H9 (cell line): ENCODE results near the gene CCDC122. TPM values are rescaled to one million over a fixed set of nuclear protein-coding genes. Genes with fewer than 3 reads are reported as not detected.

Source experiments
- DNase-seq: peaks from one replicate; pipeline ENCODE4 v3.0.0-alpha.2; 2017
- H2AFZ ChIP-seq: one replicate; pipeline ENCODE4 v1.6.1; 2013; ENCODE audit warnings: mild to moderate bottlenecking, low read length, control low read depth, moderate library complexity
- H2AK5ac ChIP-seq: 2 replicates; pipeline ENCODE4 v1.6.1; 2013; ENCODE audit warnings: low read length, control low read depth, mixed read lengths; ENCODE audit not compliant: insufficient read length
- H2BK120ac ChIP-seq: one replicate; pipeline ENCODE4 v1.6.1; 2013; ENCODE audit warnings: low read depth, mild to moderate bottlenecking, low read length, control low read depth, inconsistent platforms; ENCODE audit not compliant: poor library complexity, severe bottlenecking
- H2BK12ac ChIP-seq: 2 replicates; pipeline ENCODE4 v1.6.1; 2013; ENCODE audit warnings: low read length, control low read depth, mixed read lengths, low read depth; ENCODE audit not compliant: insufficient read length
- H2BK15ac ChIP-seq: 2 replicates; pipeline ENCODE4 v1.6.1; 2013; ENCODE audit warnings: low read depth, low read length, control low read depth
- H2BK20ac ChIP-seq: one replicate; pipeline ENCODE4 v1.6.1; 2013; ENCODE audit warnings: low read depth, mild to moderate bottlenecking, low read length, control low read depth, inconsistent platforms; ENCODE audit not compliant: poor library complexity, severe bottlenecking
- H2BK5ac ChIP-seq: 2 replicates; pipeline ENCODE4 v1.6.1; 2013; ENCODE audit warnings: low read length, control low read depth, mixed read lengths; ENCODE audit not compliant: insufficient read length
- H3K14ac ChIP-seq: 2 replicates; pipeline ENCODE4 v1.6.1; 2013; ENCODE audit warnings: low read length, control low read depth; ENCODE audit not compliant: insufficient read depth
- H3K18ac ChIP-seq: 2 replicates; pipeline ENCODE4 v1.6.1; 2013; ENCODE audit warnings: low read depth, mild to moderate bottlenecking, mixed read lengths, low read length, control low read depth; ENCODE audit not compliant: insufficient read length
- H3K23ac ChIP-seq: 2 replicates; pipeline ENCODE4 v1.6.1; 2013; ENCODE audit warnings: low read length, control low read depth, mixed read lengths, low read depth; ENCODE audit not compliant: insufficient read length
- H3K23me2 ChIP-seq: 2 replicates; pipeline ENCODE4 v1.6.1; 2013; ENCODE audit warnings: low read depth, mild to moderate bottlenecking, mixed read lengths, low read length, control low read depth; ENCODE audit not compliant: insufficient read length, poor library complexity, severe bottlenecking
- H3K27ac ChIP-seq: 2 replicates; pipeline ENCODE4 v1.5.1; 2013; ENCODE audit warnings: low read length, control low read depth, mixed read lengths, low read depth; ENCODE audit not compliant: insufficient read length
- H3K27me3 ChIP-seq: 2 replicates; pipeline ENCODE4 v1.6.1; 2013; ENCODE audit warnings: low read length, control low read depth, inconsistent platforms; ENCODE audit not compliant: insufficient read depth
- H3K4ac ChIP-seq: 2 replicates; pipeline ENCODE4 v1.6.1; 2013; ENCODE audit warnings: low read depth, mild to moderate bottlenecking, control low read depth, inconsistent platforms, low read length, moderate library complexity
- H3K4me1 ChIP-seq: 2 replicates; pipeline ENCODE4 v1.6.1; 2013; ENCODE audit warnings: low read length, control low read depth, inconsistent platforms; ENCODE audit not compliant: insufficient read depth
- H3K4me2 ChIP-seq: 2 replicates; pipeline ENCODE4 v1.6.1; 2013; ENCODE audit warnings: low read length, control low read depth, mixed read lengths; ENCODE audit not compliant: insufficient read length, insufficient read depth
- H3K56ac ChIP-seq: 2 replicates; pipeline ENCODE4 v1.6.1; 2013; ENCODE audit warnings: low read depth, mild to moderate bottlenecking, mixed read lengths, low read length, control low read depth; ENCODE audit not compliant: insufficient read length
- H3K79me1 ChIP-seq: 2 replicates; pipeline ENCODE4 v1.6.1; 2013; ENCODE audit warnings: low read depth, mild to moderate bottlenecking, moderate library complexity, low read length, control low read depth, inconsistent platforms; ENCODE audit not compliant: insufficient read depth, poor library complexity, severe bottlenecking
- H3K79me2 ChIP-seq: 2 replicates; pipeline ENCODE4 v1.6.1; 2013; ENCODE audit warnings: low read length, control low read depth, inconsistent platforms; ENCODE audit not compliant: insufficient read depth
- H3K9ac ChIP-seq: 2 replicates; pipeline ENCODE4 v1.6.1; 2013; ENCODE audit warnings: low read length, control low read depth, mixed read lengths; ENCODE audit not compliant: insufficient read length; ENCODE audit errors: extremely low read depth
- H3K9me3 ChIP-seq: one replicate; pipeline ENCODE4 v1.6.1; 2013; ENCODE audit warnings: low read depth, low read length, inconsistent platforms; ENCODE audit not compliant: control insufficient read depth
- H3T11ph ChIP-seq: one replicate; pipeline ENCODE4 v1.6.1; 2013; ENCODE audit warnings: mild to moderate bottlenecking, low read length, control low read depth, inconsistent platforms
- H4K20me1 ChIP-seq: one replicate; pipeline ENCODE4 v1.6.1; 2013; ENCODE audit not compliant: control insufficient read depth, insufficient read length, insufficient read depth
- H4K5ac ChIP-seq: 2 replicates; pipeline ENCODE4 v1.6.1; 2013; ENCODE audit warnings: low read depth, mild to moderate bottlenecking, mixed read lengths, low read length, control low read depth; ENCODE audit not compliant: insufficient read length
- H4K8ac ChIP-seq: replicated peaks from 2 replicates; pipeline ENCODE4 v1.6.1; 2013; ENCODE audit warnings: low read length, control low read depth, mixed read lengths, low read depth; ENCODE audit not compliant: insufficient read length
- H4K91ac ChIP-seq: 2 replicates; pipeline ENCODE4 v1.6.1; 2013; ENCODE audit warnings: low read depth, mild to moderate bottlenecking, moderate library complexity, mixed read lengths, low read length, control low read depth; ENCODE audit not compliant: insufficient read length
- H3K27ac Mint-ChIP-seq, 3 experiments: 2 replicates in 2 of 3; 3 replicates in 1 of 3; pipeline ENCODE4 v1.8.0; 2020 to 2021; ENCODE audit warnings: mixed read lengths in 3 of 3, mild to moderate bottlenecking in 1 of 3, moderate library complexity in 1 of 3
- H3K27me3 Mint-ChIP-seq: 2 replicates; pipeline ENCODE4 v1.8.0; 2021; ENCODE audit warnings: low read depth, mild to moderate bottlenecking, moderate library complexity, mixed read lengths
- H3K36me3 Mint-ChIP-seq, 3 experiments: 2 replicates in 2 of 3; 3 replicates in 1 of 3; pipeline ENCODE4 v1.8.0; 2020 to 2021; ENCODE audit warnings: low read depth in 3 of 3, mixed read lengths in 3 of 3; ENCODE audit not compliant: insufficient read depth in 1 of 3
- H3K4me1 Mint-ChIP-seq, 2 experiments: 2 replicates each; pipeline ENCODE4 v1.8.0; 2020; ENCODE audit warnings: mixed read lengths in 2 of 2
- H3K4me3 Mint-ChIP-seq, 2 experiments: 2 replicates in 1 of 2; 3 replicates in 1 of 2; pipeline ENCODE4 v1.8.0; 2020 to 2021; ENCODE audit warnings: mild to moderate bottlenecking in 2 of 2, mixed read lengths in 2 of 2, moderate library complexity in 1 of 2
- H3K9me3 Mint-ChIP-seq, 2 experiments: 2 replicates in 1 of 2; 3 replicates in 1 of 2; pipeline ENCODE4 v1.8.0; 2020; ENCODE audit warnings: mild to moderate bottlenecking in 2 of 2, mixed read lengths in 2 of 2, moderate library complexity in 1 of 2
- WGBS: extraction: QIAGEN DNeasy Blood & Tissue Kit; methylation state at CpG from one replicate; pipeline ENCODE4 v1.1.7; 2013; ENCODE audit warnings: missing lambda C conversion rate, low lambda C conversion rate, mixed read lengths; ENCODE audit not compliant: insufficient read length; ENCODE audit errors: extremely low coverage; 5-methylcytosine and 5-hydroxymethylcytosine counted together
- total RNA-seq: library from RNA; stranded (reverse); gene quantifications from 2 replicates; pipeline ENCODE4 v1.2.1, GENCODE V29; 2021
- TF ChIP-seq, protein P1 (sequence below): fragments of 200-600 bp; sonication (generic); conservative IDR thresholded peaks from 3 replicates; pipeline ENCODE4 v1.8.0; 2021; ENCODE audit warnings: antibody characterized with exemption, mild to moderate bottlenecking

Gene CCDC122
- total RNA-seq, 1 experiment from 2014 or later = 5.6 TPM

DNA sequence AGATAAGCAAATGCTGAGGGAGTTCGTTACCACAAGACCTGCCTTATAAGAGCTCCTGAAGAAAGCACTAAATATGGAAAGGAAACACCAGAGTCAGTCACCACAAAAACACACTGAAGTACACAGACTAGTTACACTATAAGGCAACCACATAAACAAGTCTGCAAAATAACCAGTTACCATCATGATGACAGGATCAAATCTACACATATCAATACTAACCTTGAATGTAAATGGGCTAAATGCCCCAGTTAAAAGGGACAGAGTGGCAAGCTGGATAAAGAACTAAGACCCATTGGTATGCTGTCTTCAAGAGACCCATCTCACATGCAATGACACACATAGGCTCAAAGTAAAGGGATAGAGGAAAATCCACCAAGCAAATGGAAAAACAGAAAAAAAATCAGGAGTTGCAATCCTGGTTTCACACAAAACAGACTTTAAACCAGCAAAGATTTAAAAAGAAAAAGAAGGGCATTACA lies 26.6 kb downstream of the CCDC122 start:
- H4K91ac ChIP-seq = no peak overlapping the region
- H3K18ac ChIP-seq = no peak overlapping the region
- H3K79me1 ChIP-seq = no peaks in the 10 kb centered on the region
- H3K36me3 Mint-ChIP-seq = peaks cover 58 to 64% (median 62%) of the 10 kb centered on the region in 3 experiments
- H3K4me1 ChIP-seq = no peaks in the 10 kb centered on the region
- peaks cover 51 to 57% of the 10 kb centered on the region in 2 experiments for H3K9me3 Mint-ChIP-seq
- H3K4me3 Mint-ChIP-seq = no peak overlapping the region
- no peak overlapping the region for H3K23ac ChIP-seq
- H3K27ac ChIP-seq = no peak overlapping the region
- no peak overlapping the region for H3K4me2 ChIP-seq
- H2AFZ ChIP-seq = no peak overlapping the region
- H2BK12ac ChIP-seq = no peak overlapping the region
- H3K9me3 ChIP-seq = peaks cover 5% of the 10 kb centered on the region
- no peaks in the 10 kb centered on the region; the same call in 1 of the 2 replicates for H3K27me3 Mint-ChIP-seq
- no peak overlapping the region for H3K9ac ChIP-seq
- no peak for DNase-seq
- H4K5ac ChIP-seq = no peak overlapping the region
- H2BK15ac ChIP-seq = no peak overlapping the region
- no peak overlapping the region for H2BK120ac ChIP-seq
- H2AK5ac ChIP-seq = no peak overlapping the region
- H3K4ac ChIP-seq = no peak overlapping the region
- no peak overlapping the region for H2BK5ac ChIP-seq
- H2BK20ac ChIP-seq = no peak overlapping the region
- no peak overlapping the region for H3K27ac Mint-ChIP-seq
- H3K79me2 ChIP-seq = no peaks in the 10 kb centered on the region
- TF ChIP-seq, protein P1, sequence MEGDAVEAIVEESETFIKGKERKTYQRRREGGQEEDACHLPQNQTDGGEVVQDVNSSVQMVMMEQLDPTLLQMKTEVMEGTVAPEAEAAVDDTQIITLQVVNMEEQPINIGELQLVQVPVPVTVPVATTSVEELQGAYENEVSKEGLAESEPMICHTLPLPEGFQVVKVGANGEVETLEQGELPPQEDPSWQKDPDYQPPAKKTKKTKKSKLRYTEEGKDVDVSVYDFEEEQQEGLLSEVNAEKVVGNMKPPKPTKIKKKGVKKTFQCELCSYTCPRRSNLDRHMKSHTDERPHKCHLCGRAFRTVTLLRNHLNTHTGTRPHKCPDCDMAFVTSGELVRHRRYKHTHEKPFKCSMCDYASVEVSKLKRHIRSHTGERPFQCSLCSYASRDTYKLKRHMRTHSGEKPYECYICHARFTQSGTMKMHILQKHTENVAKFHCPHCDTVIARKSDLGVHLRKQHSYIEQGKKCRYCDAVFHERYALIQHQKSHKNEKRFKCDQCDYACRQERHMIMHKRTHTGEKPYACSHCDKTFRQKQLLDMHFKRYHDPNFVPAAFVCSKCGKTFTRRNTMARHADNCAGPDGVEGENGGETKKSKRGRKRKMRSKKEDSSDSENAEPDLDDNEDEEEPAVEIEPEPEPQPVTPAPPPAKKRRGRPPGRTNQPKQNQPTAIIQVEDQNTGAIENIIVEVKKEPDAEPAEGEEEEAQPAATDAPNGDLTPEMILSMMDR = no peak
- no peak overlapping the region for H3K14ac ChIP-seq
- H3T11ph ChIP-seq = no peak overlapping the region
- H3K23me2 ChIP-seq = no peaks in the 10 kb centered on the region
- H4K8ac ChIP-seq = no peak overlapping the region
- no peaks in the 10 kb centered on the region for H4K20me1 ChIP-seq
- H3K4me1 Mint-ChIP-seq = no peaks in the 10 kb centered on the region
- no peaks in the 10 kb centered on the region for H3K27me3 ChIP-seq
- no CpG with 5 or more reads among the region's 1 CpG for WGBS
- H3K56ac ChIP-seq = no peak overlapping the region
